HG03175 (cell line): Measurements from ENCODE around the gene SPEM3.

Source experiments
- ATAC-seq: cut with Tn5 transposase; IDR thresholded peaks from one replicate; pipeline ENCODE4 v1.9.1; 2021; ENCODE audit warnings: mild to moderate bottlenecking, moderate library complexity; ENCODE audit not compliant: unreplicated experiment

The SPEM3 gene

DNA sequence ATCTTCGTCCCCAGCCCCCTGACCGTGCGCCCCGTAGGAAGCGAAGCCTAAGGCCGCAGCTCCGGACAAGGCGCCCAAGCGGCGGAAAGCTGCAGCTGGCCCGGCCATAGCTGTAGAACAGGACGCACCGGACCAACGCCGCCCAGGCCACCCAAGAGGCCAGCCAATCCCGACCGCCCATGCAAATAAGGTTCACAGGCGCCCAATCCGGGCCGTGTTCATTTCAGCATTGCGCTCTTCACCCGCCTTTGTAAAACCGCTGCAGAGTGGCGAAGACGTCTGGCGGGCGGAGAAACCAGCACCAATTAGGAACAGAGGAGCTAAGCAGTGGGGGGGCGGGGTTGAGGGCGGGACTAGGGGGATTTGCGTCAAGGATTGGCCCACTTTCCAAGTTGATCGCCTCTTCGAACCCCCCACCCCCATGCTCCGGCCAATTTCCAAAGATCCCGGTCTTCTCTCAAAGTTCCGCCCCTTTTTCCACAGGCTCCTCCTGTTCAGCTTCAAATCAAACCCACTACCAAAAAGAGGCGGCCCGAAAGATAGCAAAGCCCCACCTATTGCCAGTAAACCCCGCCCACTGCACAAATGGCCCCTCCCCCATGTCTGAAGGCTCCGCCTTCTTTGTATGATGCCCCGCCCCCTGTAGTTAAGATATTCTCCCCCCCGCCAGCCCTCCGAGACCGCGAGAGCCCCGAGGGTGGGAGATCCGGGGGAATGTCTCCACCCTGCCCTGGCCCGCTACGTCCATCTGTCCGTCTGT, 24.5 kb upstream of the SPEM3 start, which contains the start of gene TMEM256:
Gene TMEM256, minus strand, starts transcription at position 121 of the 760 bp plus-strand sequence. Its CDS starts 13 bp downstream, at position 108.
- peak; percentile 94 for ATAC-seq

DNA sequence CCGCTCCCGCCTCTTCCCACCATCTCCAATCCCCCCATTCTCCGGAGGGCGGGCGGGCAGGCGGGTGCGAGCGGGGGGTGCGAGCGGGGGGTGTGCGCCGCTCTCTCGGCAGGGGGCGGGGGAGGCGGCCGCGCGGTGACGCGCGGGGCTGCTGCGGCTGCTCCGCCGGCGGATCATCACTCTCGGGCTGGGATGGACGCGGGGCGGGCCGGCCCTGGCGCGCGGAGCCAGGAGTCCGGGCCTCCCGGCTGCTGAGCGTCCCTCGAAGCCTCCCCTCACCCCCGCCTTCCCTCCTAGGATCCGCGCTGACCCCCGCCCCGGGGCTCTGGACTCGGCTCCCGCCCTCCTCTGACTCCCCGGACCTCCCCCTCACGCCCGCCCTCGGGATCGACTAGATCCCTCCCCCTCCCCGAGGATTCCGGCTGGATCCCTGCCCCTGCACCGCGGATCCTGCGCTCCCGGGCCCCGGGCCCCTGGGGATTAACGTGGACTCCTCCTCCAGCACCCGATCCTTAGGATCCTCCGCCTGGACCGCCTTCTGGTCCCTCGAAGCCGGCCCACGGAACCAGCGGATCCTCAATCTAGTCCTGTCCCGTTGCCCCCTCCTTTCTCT, 23.8 kb upstream of the SPEM3 start:
- ATAC-seq, result no peak

DNA sequence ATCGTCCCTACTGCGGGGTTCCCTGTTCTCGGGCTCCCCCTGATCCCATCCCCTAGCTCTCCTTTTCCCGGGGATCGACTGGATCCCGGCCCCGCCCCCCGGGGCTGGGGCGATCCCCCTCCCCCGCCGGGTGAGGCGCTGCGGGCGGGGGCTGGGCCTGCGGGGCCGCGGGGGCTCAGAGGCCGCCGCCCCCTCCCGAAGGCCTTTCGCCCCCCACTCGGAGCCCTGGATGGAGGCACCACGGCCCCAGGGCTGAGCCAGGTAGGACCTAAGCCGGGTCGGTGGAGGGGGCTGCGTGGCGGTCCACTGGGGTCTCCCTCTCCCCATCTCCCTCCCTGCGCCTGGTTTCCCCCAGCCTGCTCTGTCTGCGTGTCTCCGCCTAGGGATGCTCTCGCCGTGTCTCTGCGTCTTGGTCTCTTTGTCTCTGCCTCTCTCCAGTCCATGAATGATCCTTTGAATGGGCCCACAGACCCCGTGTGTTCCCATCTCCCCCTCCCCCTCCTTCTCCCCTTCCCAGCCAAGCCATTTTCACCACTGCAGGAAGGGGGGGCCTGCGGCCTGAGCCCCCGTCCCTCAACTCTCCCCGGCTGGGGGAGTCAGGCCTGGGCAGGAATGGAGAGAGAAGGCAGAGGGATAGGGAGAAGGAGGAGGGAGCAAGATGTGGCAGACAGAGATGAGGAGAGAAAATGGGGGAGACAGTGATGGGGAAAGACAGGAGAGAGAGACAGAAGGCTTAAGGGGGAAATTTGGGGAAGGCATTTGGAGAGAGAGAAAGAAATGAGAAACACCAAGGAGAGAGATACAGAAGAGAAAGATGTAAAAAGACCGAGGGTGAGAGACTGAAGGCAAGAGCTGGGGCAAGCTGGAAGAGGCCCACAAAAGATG, 23.1 kb upstream of the SPEM3 start:
- no peak for ATAC-seq

DNA sequence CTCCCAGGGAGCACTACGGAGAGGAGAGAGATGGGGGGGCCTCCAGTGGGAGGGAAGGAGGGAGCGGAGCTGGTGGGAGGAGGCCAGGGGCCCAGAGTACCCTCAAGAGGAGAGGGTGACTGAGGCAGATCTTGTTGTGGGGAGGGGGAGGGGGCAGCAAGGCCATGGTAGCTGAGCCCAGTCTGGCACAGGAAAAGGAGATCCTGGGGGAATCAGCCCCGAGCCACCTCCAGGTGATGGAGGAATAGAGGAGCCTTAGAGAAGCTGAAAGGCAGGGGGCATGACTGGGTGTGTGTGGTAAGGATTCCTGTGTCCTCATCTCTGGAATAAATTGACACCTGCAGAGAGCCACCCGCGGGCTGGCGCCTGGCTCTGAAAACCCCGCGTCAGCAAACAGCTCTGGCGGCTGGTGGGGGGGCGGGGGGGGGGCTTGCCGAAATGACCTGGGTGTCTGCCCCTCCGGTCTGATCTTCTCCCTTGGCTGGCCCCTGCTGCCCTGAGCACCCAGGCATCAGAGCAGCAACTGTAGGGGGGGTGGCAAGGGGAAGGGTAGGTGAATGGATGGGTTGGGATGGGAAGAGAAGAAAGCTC, 22.3 kb upstream of the SPEM3 start:
- no peak for ATAC-seq

DNA sequence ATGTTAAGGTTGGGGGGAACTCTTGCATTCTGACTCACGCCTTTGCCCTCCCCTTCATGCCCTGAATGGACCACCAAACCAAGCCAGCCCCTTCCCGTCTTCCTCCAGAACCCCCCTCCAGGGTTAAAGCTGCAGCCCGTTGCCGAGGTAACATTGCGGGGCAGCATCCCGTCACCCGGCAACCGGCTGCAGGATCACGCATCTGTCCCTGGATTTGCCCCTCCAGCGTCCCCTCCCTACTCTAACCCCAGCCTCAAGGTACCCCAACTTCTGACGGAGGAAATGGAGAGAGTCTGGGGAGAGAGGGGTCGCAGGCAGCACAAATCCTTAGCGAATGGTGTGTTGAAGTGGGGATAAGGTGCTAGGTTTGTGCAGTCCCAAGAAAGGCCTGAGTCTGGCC, 21.6 kb upstream of the SPEM3 start:
- no peak for ATAC-seq

DNA sequence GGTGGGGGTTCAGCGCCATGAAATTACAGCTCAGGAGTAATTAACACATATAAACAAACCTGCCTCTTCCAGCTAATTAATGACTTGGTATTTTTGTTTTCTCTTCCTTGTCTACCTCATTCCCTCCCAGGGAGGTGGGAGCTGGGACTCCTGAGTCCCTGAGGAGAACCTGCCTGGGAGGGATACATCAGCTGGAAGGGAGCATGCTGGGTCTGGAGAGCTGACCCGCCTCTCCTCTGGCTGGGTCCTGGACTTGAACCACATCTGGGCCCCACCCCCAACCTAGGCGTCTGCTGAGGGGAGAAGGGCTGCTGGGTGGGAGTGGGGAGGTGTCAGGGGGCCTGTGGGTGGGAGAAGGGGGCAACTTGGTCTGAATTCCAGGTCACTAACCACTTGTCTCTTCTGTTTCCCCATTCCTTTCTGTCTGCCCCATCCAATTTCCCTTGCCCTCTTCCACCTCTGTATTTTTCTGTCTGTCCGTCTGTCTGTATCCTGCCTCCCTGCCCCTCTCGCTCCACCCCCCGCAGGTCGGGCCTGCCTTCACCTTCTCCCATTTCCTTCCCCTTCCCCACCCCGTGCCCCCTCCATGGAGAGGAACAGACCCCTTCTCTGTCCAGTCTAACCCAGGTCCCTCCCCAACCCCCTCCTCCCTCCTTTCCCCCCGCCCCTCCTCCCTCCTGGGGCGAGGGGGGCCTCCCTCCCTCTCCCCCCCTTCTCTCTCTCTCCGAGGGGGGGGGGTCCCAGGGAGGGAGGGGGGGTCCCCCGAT, 21.0 kb upstream of the SPEM3 start, which contains the start of gene NLGN2:
Gene NLGN2, plus strand, starts transcription at position 361 of the 767 bp plus-strand sequence. CDS start 411 bp downstream, outside the sequence.
- no peak for ATAC-seq

DNA sequence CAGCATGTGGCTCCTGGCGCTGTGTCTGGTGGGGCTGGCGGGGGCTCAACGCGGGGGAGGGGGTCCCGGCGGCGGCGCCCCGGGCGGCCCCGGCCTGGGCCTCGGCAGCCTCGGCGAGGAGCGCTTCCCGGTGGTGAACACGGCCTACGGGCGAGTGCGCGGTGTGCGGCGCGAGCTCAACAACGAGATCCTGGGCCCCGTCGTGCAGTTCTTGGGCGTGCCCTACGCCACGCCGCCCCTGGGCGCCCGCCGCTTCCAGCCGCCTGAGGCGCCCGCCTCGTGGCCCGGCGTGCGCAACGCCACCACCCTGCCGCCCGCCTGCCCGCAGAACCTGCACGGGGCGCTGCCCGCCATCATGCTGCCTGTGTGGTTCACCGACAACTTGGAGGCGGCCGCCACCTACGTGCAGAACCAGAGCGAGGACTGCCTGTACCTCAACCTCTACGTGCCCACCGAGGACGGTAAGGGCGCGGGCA, 20.4 kb upstream of the SPEM3 start:
- no peak for ATAC-seq

DNA sequence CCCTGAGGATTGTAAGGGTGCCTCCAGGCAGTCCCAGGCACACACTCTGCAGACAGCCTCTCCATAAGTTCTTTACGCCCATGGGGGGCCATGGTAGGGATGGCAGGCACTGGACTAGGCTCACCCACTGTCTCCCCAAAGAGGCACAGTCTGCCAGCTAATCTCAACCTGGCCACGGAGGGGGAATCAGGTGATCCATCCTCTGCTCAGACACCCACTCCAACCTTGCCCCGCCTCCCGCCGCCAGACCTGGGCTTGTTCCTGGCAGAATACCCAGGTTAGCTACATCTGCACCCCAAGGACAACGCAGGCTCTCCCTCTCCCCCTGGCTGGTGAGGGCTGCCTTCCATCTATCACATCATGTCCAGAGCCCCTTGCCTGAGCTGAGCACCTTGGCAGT, 19.8 kb upstream of the SPEM3 start:
- ATAC-seq, result no peak

DNA sequence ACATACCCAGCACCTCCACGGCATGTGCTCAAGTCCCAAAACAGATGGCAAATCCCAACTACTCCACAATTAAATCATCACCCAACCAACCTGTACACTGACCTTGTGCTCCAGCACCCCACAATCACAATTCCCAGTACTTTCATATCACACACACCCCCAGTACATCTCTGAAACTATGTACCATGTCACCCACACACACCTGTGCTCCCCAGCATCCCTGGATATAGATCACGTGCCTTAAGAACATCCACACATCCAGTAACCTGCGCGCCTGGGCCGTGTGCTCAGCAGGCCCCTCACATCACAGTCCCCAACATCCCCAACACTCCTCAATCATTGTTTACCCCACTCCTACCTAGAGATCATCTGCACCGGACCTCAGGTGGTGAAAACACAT, 18.9 kb upstream of the SPEM3 start:
- ATAC-seq, result no peak

DNA sequence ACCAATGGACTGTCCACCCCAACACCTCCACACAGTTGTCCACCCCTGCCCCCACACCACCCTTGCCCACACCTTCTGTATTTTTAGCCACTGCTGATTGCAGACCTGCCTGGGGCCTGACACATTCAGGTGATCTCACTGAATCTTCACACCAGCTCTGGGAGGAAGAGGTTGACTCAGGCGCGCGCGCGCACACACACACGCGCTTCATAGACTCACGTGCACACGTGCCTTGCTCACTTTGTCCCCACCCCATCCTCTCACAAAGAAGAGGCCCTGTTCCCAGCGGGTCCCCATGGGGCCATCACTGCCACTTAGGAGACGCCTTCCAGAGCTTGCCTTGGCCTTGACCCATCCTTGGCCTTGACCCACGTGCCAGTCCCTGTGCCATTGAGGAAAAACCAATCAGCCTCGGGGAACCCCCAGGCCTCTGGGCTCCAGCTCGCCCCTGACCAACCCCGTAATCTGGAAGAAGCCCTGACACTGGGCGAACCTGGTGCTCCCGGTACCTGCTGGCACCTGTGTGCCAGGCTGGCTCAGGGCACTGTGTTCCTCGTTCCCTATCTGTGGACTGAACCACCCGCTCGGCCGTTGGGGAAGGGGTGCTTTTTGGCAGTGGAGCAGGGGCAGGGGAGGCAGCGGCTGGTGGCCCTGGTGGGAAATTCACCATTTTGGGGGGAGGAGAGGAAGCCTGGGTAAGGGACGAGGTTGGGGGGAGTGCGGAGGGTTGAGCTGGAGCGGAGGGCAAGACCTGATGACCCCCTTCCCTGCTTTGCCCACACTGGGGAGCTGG, 17.8 kb upstream of the SPEM3 start:
- no peak for ATAC-seq

DNA sequence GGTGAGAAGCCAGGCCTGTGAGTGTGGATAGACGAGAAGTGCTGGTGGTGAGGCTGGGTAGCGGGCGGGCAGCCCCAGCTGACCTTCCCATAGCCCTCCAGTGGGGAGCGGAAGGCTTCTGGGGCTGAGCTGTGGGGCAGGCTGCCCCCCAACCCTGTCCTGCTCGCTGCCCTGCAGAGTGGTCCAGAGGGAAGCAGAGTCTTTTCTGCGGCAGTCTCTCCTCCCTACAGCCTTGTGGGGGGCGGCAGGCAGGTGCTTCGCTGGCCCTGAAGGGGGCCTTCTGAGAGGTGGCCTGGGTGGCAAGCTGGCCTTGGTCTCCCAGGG, 17.3 kb upstream of the SPEM3 start:
- ATAC-seq, result no peak

DNA sequence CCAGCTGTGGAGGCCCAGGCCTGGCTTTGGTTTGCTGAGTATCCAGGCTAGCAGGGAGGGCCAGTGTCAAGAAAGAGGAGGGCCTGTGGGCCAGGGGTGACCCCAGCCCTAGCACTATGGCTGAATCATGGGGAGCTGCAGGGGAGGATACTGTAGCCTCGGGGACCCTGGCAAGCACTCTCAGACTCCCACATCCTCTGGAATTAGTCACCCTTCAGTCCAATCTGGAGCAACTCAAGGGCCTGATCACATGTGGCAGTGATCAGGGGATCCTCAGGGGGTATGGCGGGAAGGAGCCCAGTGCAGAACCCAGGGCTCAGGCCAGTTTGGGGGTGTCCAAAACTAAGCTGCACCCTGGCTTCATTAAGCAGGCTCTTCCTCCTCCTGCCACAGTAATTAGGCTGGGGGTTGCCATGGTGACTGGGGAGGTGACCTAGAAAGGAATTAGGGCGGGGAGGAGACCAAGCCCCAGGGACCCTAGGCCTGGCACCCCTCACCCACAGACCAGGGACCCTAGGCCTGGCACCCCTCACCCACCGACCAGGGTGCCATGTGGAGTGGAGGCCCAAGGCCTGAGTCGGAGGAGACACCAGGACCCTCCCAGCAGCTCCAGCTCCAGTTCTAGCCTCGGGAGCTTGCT, 15.2 kb upstream of the SPEM3 start:
- no peak for ATAC-seq

DNA sequence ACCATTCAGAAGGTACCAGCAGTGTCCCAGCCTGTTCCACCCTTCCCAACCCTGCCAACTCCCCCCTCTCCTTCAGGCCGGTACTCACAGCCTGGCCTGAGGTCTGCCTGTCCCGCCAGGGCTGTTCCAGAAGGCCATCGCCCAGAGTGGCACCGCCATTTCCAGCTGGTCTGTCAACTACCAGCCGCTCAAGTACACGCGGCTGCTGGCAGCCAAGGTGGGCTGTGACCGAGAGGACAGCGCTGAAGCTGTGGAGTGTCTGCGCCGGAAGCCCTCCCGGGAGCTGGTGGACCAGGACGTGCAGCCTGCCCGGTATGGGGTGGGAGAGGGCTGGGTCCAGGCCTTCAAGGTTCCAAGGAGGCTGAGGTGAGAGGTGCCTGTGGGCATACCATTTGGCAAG, 13.8 kb upstream of the SPEM3 start:
- no peak for ATAC-seq

DNA sequence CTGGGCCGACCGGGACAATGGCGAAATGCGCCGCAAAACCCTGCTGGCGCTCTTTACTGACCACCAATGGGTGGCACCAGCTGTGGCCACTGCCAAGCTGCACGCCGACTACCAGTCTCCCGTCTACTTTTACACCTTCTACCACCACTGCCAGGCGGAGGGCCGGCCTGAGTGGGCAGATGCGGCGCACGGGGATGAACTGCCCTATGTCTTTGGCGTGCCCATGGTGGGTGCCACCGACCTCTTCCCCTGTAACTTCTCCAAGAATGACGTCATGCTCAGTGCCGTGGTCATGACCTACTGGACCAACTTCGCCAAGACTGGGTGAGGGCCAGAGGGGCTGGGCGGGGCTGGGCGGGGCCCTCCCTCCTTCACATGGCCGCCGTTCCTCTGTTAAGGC, 12.9 kb upstream of the SPEM3 start:
- ATAC-seq, result no peak

DNA sequence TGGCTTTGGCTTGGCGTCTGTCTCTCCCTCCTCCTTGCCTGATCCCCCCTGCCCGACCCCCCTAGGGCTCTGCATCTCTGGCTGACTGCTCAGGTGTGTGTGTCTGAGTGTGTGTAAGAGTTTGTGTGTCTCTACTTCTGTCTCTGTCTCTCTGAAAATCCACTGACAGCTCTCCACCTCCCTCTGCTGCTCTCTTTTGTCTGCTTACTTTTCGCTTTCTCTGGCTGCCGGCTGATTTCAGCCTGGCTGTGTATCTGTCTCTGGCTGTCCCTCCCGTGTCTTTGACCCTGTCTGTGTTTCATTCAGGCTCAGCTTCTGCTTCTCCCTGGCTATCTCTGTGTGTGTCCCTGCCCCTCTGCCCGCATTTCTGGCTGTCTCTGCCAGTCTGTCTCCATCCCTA, 12.3 kb upstream of the SPEM3 start:
- ATAC-seq, result no peak

DNA sequence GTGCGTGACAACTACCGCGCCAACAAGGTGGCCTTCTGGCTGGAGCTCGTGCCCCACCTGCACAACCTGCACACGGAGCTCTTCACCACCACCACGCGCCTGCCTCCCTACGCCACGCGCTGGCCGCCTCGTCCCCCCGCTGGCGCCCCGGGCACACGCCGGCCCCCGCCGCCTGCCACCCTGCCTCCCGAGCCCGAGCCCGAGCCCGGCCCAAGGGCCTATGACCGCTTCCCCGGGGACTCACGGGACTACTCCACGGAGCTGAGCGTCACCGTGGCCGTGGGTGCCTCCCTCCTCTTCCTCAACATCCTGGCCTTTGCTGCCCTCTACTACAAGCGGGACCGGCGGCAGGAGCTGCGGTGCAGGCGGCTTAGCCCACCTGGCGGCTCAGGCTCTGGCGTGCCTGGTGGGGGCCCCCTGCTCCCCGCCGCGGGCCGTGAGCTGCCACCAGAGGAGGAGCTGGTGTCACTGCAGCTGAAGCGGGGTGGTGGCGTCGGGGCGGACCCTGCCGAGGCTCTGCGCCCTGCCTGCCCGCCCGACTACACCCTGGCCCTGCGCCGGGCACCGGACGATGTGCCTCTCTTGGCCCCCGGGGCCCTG, 11.5 kb upstream of the SPEM3 start:
- ATAC-seq, result no peak

DNA sequence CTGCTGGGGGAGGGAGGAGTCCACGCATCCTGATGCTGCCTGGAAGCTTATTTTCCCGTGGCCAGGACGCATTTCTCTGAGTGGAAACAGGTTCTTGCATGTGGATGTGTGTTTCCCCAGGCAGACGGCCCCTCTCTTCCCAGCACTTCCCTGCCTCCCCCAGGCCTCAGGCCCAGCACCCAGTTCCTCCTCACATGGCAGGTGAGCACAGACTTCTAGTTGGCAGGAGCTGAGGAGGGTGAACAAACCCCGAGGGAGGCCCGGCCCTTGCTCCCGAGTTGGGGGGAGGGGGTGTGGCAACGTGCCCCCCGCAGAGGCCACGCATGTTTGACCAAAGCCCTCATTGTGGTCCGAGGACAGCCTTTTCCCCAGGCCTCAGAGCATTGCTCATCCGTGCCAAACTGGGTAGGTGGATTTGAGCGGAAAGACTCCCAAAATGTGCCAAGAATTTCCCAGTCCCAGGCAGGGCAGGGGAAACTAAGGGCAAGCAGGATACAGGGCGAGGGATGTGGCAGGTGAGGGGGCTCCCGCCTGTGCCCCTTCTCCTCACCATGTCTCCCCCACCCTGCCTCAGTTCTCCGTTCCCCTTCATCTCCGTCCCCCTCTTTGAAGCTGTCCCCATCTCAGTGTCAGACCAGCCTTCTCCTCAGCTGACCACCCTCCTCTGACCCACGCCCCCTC, 10.0 kb upstream of the SPEM3 start:
- no peak for ATAC-seq
